Astrocyte (in vitro differentiated cells and primary cell): ENCODE results near the gene MYLIP.

Source experiments
- EZH2 ChIP-seq: IDR thresholded peaks from 2 replicates; pipeline ENCODE4 v1.6.1; 2012; ENCODE audit warnings: mild to moderate bottlenecking, low read length, inconsistent platforms; ENCODE audit not compliant: insufficient read depth
- TF ChIP-seq, protein P1 (sequence below): IDR thresholded peaks from 2 replicates; pipeline ENCODE4 v1.5.1; 2011; ENCODE audit warnings: low read depth, mild to moderate bottlenecking, inconsistent platforms, low read length, moderate library complexity; ENCODE audit not compliant: insufficient read depth

DNA sequence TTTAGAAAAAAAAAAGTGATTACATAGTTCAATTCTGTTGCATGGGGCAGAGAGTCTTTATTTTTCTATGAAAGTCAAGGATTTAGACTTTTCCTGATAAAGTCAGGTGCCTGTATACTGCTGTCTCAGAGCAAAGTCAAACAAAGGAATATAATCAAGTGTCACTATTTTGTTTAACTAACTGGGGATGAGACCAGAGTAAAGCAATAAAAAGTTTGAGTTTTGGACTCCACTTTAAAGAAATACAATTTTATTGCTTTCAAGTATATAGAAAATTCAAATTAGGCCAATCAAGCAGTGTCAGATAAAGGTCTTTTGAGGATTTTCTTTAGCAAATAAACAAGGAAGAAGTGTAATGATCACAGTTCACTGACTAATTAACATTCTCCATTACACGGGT is 48.7 kb upstream of the MYLIP start:
- TF ChIP-seq, protein P1, sequence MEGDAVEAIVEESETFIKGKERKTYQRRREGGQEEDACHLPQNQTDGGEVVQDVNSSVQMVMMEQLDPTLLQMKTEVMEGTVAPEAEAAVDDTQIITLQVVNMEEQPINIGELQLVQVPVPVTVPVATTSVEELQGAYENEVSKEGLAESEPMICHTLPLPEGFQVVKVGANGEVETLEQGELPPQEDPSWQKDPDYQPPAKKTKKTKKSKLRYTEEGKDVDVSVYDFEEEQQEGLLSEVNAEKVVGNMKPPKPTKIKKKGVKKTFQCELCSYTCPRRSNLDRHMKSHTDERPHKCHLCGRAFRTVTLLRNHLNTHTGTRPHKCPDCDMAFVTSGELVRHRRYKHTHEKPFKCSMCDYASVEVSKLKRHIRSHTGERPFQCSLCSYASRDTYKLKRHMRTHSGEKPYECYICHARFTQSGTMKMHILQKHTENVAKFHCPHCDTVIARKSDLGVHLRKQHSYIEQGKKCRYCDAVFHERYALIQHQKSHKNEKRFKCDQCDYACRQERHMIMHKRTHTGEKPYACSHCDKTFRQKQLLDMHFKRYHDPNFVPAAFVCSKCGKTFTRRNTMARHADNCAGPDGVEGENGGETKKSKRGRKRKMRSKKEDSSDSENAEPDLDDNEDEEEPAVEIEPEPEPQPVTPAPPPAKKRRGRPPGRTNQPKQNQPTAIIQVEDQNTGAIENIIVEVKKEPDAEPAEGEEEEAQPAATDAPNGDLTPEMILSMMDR, result no peak
- TF ChIP-seq EZH2, result no peak
